ENCODE data around the gene UROD.

DNA sequence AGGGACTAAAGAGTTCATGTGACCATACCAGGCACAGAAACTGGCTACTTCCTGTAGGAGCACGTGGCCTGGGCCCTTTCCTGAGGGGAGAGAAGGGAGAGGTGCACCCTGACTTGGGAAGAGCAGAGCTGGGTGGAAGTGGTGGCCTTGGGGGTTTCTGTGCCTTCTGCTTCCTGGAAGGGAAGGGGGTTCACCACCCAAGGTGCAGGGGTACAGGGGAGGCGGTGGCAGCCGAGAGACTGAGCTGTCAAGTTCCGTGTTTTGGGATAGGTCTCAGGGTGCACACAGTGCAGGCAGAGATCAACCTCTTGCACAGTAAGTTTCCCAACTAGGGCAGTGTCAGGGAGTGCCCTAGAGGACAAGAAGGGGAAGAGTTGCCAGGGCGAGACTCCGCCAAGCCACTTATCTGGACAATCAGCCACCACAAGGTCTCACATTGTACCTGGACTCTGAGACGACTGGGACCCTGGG is 11.0 kb upstream of the UROD start:
- TF ChIP-seq POLR2AphosphoS5 (IDR thresholded peaks at IDR 0.05) (no peak), POLR2A (IDR thresholded peaks at IDR 0.05) (no peak)
- TF ChIP-seq, protein P1, sequence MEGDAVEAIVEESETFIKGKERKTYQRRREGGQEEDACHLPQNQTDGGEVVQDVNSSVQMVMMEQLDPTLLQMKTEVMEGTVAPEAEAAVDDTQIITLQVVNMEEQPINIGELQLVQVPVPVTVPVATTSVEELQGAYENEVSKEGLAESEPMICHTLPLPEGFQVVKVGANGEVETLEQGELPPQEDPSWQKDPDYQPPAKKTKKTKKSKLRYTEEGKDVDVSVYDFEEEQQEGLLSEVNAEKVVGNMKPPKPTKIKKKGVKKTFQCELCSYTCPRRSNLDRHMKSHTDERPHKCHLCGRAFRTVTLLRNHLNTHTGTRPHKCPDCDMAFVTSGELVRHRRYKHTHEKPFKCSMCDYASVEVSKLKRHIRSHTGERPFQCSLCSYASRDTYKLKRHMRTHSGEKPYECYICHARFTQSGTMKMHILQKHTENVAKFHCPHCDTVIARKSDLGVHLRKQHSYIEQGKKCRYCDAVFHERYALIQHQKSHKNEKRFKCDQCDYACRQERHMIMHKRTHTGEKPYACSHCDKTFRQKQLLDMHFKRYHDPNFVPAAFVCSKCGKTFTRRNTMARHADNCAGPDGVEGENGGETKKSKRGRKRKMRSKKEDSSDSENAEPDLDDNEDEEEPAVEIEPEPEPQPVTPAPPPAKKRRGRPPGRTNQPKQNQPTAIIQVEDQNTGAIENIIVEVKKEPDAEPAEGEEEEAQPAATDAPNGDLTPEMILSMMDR (IDR thresholded peaks at IDR 0.05): peak in 1 of 3 donors; percentile 13
